EL (cell line): ENCODE data around the gene STAT5B.

Experiments
- DNase-seq: peaks from one replicate; pipeline ENCODE4 v3.0.0-alpha.2; 2016

The STAT5B gene

DNA sequence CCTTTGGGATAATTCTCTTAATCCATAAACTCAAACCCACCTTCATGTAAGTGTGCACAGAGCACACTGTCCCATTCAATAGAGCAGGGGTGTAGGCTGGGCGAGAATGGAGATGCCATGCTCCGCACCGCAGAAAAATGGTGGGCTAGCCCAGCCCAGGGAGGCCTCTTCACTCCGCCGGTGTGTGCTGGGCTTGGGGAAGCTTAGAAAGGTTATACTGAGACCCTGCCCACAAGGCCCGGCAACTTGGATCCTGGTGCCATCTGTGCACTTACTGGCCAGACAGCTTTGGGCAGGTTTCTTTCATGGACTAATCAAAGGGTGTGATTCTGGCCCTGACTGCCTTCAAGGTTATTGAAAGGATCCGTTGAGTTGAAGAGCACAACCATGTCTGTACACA, 8.4 kb upstream of the STAT5B start:
- DNase-seq: no peak

DNA sequence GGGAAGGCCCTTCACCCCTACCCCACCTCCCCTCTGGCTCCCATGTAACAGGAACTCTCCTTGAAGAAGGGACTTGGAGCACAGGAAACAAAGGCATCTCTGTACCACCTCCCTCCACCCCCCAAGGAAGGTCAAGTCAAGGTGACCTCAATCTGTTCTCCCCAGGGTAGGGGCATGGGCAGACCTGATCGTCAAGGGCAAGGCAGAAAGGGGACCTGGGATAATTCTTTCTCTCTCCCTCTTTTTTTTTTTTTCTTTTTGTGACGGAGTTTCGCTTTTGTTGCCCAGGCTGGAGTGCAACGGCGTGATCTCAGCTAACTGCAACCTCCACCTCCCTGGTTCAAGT, 7.8 kb upstream of the STAT5B start:
- no peak for DNase-seq

DNA sequence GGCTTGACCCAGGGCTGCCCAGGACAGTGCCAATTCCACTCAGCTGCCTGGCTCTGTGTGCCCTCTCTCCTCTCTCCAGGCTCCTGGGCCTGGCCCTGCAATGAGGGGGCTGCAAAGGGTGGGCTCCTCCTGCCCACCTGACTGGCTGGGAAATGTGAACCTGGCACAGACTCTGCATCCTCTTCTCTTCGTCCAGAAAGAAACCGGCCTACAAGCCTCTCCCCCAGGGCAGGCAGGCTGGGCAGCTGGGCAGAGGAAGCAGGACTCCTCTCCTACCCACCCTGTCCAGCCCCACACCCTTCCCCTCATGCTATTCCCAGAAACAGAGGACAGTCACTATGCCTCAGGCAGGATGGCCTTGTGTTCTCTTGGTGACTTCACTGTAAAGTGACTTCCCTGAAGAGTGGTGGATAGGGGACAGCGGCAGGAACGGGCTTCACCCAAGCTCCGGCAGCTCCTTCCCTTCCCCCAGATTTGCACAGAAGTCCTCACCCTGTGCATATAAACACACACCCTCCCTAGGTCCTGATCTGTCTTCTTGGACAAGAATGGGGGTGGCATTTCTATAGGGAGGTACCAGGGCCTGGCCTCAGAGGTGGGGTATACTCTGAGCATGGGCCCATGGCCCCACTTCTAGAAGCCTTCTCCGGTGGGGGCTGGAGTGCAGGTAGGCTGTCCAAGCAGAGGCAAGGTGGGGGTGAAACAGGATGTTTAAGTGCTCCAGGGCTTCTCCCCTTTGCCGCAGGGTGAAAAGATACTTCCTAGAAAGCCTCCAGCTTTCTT, 7.2 kb upstream of the STAT5B start:
- DNase-seq: no peak

DNA sequence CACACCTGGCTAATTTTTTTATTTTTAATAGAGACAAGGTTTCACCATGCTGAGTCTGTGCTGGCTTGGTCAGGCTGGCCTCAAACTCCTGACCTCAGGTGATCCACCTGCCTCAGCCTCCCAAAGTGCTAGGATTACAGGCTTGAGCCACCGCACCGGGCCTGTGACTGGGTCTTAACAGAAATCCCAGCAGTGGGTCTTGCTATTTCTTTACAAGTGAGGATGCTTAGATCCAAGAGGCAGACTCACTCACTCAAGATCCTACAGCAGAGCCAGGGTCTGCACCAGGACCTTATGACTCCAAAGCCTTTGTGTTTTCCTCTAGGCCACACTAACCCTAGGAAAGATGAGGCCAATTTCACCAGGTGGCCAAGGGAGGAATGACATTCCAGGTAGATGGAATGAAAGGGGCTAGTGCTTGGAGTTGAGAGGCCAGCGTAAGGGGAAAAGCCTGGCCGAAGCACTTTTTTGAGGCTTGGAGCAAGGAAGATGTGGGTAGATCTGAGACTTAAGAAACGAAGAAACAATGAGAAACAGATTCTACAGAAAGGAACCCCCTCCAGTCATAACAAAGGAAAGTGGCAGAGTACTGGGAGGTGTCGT, 6.4 kb upstream of the STAT5B start:
- no peak for DNase-seq

DNA sequence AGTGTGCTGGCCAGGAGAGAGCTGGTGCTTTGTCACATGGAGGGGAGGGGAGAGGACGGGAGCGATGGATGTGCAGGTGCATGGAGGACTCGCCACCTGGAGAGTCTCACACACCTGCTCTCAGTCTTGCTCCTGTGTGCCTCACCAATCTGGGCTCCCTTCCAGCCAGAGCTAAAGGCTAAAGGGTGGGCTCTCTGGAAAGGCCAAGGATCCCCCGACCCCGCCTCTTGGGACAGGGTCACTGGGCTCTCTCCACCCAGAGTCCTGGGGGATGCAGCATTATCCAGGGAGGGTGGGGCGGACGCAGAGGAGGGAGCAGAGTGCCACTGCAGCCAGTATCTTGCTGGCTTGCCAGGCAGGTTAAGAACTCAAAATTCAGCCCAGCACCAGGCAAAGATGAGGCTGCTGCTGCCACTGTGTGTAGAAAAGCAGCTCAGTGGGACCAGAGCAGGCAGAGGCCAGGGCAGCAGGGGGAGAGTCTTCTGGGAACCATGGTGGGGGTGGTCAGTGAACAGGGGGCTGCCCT, 5.4 kb upstream of the STAT5B start:
- no peak for DNase-seq

DNA sequence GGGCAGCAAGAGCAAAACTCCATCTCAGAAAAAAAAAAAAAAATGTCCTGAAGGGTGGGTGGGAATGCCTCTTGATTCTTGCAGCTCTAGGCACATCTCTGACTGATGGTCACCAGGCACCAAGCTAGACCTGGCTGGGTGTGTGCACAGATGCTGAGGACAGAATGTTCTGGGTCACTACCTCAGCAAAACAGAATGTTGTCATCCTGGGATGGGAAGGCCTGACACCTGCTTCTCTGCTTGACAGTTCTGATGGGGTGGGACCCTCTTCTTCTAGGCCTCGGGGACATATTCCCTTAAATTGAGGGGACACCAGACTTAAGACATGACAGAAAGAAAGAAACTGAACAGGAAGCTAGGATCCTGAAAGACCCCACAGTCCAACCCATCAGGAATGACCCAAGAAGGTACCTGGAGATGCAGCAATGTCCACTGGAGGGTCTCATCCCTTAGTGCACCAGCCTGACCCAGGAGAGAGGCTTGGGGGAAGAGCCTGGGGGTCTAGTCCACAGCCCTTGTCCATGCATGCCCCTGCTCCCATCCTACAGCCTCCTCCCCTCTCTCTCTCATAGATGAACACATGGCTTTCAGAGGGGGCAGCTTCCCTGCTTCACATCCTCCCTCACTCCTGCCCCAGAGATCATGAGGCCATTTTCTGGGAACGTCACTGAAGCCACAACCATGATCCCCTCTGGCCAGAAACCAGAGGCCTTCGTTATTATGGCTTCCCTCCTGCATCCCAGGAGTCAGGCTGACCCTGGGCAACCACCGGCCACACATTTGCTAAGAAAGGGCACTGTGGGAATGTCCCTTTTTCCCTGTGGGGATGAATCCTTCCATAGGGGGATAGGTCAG, 3.8 kb upstream of the STAT5B start:
- DNase-seq: no peak

DNA sequence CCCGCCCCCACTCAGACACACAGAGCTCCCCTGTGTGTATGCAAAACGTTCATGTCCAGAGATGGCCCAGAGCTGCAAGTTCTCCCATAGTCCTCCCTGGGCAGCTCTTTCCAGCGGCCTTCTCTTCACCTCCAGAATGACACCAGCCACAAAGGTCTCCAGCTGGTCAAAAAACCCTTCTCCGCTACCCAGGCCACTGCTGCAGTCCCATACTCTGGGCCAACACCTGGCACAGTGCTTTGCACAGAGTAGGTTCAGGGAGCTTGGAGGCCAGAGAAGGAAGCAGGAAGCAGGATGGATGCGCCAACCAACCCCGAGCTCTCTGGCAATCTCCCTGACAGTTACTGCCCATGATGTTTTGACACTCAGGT, 1.1 kb upstream of the STAT5B start:
- DNase-seq: no peak

DNA sequence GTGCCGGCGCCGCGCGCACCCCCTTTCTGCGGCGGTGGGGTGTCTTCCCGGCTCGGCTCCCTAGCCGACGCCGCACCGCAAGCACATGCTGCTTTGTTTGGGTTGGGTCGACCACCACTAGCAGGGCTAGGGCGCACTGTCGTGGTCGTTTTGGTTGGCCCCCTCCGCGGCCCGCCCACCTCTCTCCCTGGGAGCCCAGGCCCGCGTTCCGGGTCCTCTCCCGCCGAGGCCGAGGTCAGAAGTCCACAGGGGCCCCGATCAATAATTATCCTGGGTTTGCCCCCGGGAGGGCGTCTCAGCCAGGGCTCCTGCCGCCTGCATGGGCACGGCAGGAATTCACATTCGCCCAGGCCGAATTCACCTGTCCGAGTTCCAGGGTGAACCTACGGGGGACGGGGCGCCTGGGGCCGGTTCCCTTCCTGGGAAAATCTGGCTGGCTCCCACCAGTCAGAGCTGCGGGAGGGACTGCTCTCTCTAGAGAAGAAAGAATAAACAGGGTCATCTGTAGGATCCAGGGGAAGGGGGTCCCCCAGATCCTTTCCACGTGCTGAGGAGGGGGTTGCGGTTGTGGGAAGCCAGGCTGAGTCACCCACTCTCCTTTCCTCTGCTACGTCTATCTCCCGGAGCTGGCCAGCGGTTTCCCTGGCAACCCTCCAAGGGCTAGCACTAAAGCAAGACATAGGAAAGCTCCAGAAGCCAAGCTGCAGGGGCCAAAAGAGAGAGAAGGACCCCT, 584 bp upstream of the STAT5B start:
- peak; percentile 84 for DNase-seq

DNA sequence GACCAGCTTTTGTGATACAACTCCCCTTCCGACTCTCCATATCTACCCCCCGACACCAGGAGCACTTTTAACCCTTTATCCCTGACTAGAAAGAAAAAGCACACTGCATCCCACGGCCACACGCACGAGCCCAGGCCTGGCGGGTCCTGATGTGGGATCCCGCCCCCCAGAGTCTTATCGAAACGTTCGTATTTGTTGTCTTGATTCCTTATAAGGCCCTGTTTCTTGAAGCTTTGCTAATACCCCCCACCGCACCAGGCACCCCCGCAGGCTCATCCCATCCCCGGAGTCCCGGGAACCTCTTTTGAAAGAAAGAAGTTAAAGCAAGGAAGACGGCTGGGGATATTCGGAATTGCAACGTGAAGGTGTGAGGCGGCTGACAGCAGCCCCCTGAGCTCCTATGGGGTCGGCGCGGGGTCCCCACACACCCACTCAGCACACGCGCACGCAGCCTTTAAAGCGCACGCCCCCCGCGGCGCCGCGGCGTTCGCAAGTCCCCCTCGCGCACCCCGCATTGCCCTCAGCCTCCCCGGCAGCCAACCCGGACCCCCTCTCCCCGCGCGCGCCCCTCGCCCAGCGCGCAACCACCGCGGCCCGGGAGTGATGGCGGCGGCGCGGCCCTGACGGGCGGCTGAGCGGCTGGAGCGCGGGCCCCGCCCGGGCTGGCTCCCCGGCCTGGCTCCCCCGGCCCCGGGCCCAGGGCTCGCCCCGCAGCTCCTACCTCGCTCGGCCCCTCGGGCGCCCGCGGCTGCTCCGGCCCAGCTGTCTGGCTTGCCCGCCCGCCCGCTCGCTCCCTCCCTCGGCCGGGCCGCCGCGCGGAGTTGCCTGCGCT, 448 bp downstream of the STAT5B start:
- DNase-seq: peak; percentile 45

DNA sequence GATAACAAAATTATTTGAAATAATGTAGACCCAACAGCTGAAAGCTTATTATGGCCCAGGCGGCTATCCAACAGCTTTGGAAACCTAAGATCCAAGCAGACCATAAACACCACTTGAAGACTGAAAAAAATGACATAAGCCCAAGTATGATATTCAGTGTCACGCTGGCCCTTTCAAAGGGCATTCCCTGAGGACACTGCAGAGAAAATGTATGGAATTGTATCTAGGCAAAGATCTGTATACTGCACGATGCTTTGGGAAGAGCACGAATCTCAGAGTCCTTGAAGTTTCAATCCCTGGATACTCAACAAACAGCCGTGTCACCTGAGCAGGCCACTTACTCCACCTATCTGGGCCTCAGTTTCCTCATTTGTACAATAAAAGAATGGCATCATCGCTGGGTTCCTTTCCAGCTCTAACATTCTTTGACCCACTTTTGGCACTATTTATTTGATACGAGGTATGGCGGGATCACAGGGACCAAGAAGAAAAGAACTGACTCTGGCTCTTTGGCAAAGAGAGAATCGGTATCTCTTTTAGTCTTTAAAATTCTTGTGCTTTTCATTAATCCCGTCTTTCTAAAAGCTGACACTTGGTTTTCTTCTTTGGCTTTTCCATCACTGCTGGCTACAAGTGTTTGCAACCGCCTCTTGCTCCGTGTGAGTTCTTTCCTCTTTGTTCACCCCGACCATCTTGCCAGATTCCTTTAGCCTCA, 1.2 kb downstream of the STAT5B start:
- DNase-seq: no peak

DNA sequence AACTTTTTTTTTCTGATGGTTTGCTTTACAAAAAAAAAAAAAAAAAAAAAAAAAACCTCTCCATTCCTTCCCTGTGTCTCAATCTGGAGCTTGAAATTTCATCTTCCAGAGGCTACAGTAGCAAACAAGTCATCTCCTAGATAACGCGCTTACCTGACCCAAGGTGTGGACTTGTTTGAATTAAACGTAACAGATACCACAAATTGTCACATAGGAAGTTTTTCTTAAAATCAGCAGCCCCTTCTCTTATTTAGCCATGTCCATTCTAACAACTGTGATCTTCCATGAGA, 2.0 kb downstream of the STAT5B start:
- DNase-seq: no peak

DNA sequence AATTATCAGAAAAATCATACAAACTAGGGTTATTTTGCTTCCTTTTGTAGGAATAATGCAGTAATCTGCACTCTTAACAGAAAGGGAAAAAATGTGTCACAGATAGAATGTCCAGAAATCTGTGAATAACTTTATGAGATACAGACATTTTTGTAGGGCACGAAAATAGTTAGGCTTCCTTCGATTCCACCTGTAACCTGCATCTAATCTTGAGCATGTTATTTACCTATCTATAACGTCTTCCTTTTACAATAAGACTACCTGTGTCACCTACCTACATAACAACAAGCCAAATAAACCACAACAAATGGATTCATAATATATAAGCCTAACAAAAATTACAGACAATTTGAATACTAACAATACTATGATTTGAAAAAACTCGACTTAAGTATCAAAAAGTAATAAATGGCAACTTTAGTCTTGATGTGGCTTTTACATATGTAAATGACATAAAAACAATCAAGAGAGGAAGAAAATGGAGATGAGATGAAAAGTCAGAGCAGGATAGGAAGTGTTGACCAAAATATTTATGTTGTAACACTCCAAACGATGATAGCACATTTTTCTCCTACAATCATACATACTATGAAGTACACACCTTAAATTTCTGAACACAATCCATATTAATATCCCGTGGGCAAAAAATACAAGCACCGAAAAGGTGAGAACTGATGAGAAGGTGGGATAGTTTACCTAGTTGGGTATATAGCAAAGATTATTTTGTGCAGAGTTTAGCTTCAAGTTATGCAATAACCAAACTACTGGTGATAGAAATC, 2.5 kb downstream of the STAT5B start:
- DNase-seq: no peak

DNA sequence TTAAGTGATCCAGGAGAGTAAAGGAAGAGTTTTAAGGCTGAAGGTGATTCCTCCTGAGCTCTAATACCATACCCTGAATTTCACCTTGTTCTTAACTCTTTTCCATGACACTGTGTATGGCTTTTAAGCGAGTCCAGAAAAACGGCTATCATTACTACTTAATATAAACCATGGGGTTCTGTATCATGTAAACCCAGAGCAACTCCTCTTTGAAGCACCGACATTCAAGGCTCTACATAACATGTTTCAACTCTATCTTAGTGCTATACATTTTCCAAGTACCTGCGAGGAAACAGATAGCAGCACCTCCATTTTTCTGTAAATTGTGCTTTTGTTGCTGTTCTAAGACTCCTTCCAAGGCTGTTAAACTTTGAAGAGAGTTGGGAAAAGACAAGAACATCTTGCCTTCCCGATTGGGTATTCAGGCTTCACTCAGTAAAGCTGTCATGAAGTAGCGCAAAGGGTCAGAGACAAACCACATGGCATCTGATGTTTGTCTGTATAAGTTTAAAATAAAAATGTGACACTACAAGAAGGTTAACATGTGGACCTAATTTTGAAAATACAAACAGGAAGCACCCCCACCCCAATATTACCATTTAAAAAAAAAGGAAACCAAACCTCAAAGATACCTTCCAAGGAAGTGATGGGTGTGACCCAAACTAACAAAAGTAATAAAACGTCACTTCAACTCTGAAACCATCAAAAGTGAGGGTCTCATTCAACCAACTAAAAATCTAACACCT, 3.9 kb downstream of the STAT5B start:
- DNase-seq: no peak

DNA sequence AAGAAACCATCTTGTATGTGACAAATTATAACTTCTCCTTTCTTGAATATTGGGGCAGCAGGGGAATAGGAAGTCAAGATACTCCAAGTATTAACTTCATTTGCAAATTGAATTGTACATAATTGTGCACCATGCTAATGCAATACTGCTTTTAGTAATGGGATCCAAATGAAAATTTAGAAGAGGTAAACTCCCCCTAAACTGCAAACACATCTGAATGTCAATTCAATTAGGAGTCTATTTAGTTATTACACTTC, 4.5 kb downstream of the STAT5B start:
- DNase-seq: no peak

DNA sequence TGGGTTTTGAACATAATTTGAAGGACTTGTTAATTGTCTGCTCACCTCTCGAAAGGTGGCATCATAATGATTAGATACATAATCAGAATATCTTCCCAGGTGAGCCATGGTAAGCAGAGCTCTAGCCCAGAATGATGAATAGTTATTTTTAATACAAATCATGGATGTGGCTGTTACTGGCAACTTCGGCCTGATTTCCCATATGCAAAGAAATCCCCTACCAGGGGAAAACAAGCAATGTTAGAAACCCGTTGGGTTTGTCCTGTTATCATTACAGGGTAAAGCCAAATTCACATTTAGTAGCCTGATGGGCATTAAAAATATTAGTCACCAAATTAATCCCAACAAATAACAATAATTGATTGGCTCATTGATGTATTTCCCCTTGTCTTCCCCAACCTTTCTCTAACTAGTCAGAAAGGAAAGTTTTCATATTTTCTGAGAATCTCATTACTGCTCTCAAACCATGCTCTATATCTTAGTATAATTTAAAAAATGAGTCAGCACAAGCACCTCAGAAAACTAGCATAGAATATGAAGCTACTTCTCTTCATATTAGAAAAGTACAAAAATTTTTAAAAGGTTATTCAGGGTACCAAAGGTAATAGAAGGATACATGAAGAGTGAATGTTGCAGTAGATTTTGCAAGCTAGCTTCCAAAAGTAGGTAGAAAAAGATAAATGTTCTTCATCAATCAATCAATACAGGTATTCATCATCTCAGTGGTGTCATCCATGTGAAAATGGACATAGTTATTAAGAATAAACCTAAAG, 5.0 kb downstream of the STAT5B start:
- DNase-seq: no peak

DNA sequence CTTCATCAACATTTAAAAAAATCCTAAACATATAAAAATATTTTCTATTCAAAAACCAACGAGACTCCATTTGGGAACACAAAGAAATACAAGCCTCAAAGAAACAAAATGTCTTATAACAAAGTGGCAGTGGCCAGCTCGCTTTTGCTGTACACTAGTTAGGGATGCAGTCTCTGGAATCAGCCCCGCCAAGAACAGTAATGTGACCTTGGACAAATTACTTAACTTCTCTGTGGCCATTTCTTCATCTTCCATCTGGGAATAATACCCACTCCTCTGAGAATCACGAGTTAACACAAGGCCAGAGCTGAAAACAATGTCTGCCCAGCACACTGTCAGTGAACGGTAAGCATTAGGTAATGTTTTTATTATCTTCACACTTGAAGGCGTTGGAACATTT, 5.6 kb downstream of the STAT5B start:
- no peak for DNase-seq

DNA sequence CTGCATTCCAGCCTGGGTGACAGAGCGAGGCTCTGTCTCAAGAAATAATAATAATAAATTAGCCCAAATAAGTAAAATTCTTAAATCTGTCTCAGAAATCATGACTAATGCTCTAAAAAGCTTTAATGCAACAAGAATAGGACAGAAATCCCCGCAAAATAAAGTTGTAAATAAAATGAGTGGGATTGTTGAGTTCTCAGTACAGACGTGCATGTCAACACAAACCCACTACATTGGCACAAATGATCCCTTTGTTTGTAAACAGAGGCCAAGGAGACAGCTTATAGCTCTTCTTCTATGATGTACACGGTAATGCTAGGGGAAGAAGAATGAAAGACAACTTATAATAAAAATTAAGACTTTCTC, 6.0 kb downstream of the STAT5B start:
- DNase-seq: peak; percentile 31

DNA sequence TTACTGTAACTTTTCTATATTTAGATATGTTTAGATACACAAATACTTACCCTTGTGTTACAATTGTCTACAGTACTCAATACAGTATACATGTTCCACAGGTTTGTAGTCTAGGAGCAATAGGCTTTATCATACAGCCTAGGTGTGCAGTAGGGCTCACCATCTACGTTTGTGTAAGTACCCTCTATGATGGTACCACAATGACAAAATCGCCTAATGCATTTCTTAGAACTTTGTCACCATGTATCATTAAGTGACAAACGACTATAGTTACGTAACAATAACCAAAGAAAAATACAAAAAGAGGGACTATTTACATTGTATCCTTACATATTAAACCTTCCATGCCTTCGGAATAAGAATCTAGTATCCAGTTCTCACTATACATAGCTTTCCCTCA, 8.0 kb downstream of the STAT5B start:
- DNase-seq: no peak

DNA sequence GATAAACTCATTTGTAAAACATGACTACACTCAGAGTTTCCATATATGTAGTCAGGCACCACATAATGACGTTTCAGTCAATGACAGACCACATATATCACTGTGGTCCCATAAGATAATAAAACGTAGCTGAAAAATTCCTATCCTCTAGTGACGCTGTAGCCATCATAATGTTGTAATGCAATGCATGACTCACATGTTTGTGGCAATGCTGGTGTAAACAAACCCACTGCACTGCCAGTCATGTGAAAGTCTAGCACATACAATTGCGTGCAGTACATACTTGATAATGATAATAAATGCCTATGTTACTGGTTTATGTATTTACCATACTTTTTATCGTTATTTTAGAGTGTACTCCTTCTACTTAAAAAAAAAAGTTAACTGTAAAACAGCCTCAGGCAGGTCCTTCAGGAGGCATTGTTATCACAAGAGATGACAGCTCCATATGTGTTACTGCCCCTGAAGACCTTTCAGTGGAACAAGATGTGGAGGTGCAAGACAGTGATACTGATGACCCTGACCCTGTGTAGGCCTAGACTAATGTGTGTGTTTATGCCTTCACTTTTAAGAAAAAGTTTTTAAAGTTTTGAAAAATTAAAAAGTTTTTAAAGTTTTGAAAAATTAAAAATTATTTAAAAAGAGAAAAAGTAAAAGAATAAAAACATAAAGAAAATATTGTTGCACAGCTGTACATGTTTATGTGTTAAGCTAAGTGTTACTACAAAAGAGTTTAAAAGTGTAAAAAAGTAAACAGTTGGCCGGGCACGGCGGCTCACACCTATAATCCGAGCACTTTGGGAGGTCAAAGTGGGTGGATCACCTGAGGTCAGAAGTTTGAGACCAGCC, 9.0 kb downstream of the STAT5B start:
- DNase-seq: peak; percentile 89
